A549 (cell line): ENCODE results near the gene TFDP2. TPM values are rescaled to one million over a fixed set of nuclear protein-coding genes. Genes with fewer than 3 reads are reported as not detected.
A peak's percentile ranks its signal among the peaks of the same experiment; 100 is the strongest.

ENCODE experiments used
- ATAC-seq, 2 experiments: fragments of 200-7000 bp in 1 of 2; fragments of >200 bp in 1 of 2; cut with Nextera tagmentation in 1 of 2; cut with Tn5 transposase in 1 of 2; 3 replicates each; pipeline versions ENCODE4 v1.8.0 to v1.9.1; 2018 to 2020; ENCODE audit warnings: mild to moderate bottlenecking in 1 of 2, moderate library complexity in 1 of 2
- CTCF ChIA-PET: fragments of 300-600 bp; sonication (Branson Sonifier 250); formaldehyde crosslinking; extraction: SDS; loops from one replicate; lab custom pipeline; 2021; ENCODE audit warnings: antibody characterized with exemption, inconsistent platforms; lab: Yijun Ruan, JAX
- POLR2A ChIA-PET: fragments of 350-600 bp; formaldehyde crosslinking; extraction: SDS; loops from one replicate; lab custom pipeline; 2021; ENCODE audit warnings: antibody characterized with exemption, inconsistent platforms; lab: Yijun Ruan, JAX
- DNase-seq, 2 experiments: peaks; one replicate each; pipeline versions ENCODE4 v3.0.0 to v3.0.0-alpha.2; 2011 to 2016; ENCODE audit warnings: low read depth in 1 of 2, low spot score in 1 of 2
- FAIRE-seq: peaks from 2 replicates; lab custom pipeline; 2011; peaks lifted over from hg19 to GRCh38; lab: Jason Lieb, UNC
- H3K27ac ChIP-seq, 2 experiments: fragments of >200 bp; sonication (Bioruptor Twin); formaldehyde crosslinking; 3 replicates each; pipeline ENCODE4 v1.5.1; 2016 to 2017
- H3K4me1 ChIP-seq: fragments of >200 bp; sonication (Bioruptor Twin); formaldehyde crosslinking; 3 replicates; pipeline ENCODE4 v1.6.1; 2016
- H3K4me2 ChIP-seq: fragments of >200 bp; sonication (Bioruptor Twin); formaldehyde crosslinking; 3 replicates; pipeline ENCODE4 v1.6.1; 2016
- H3K4me3 ChIP-seq: fragments of >200 bp; sonication (Bioruptor Twin); formaldehyde crosslinking; 3 replicates; pipeline ENCODE4 v1.5.1; 2016
- H3K9me3 ChIP-seq: fragments of >200 bp; sonication (Bioruptor Twin); formaldehyde crosslinking; 3 replicates; pipeline ENCODE4 v1.6.1; 2016
- CBX8 ChIP-seq: fragments of 200-600 bp; sonication (generic); IDR thresholded peaks from 2 replicates; pipeline ENCODE4 v1.6.1; 2016
- E2F6 ChIP-seq: IDR thresholded peaks from 2 replicates; pipeline ENCODE4 v1.6.1; 2012; ENCODE audit warnings: low read depth, borderline replicate concordance
- EHF ChIP-seq: fragments of 250-450 bp; sonication (Bioruptor Pico); IDR thresholded peaks from 2 replicates; pipeline ENCODE4 v1.5.0; 2020; ENCODE audit warnings: mild to moderate bottlenecking
- FOSB ChIP-seq: fragments of 250-450 bp; sonication (Bioruptor Pico); IDR thresholded peaks from 2 replicates; pipeline ENCODE4 v1.5.0; 2020; ENCODE audit warnings: mild to moderate bottlenecking, moderate library complexity
- FOSL2 ChIP-seq, 2 experiments: fragments of 450-650 bp in 1 of 2; fragments of >200 bp in 1 of 2; sonication (Bioruptor Twin) in 1 of 2; formaldehyde crosslinking; IDR thresholded peaks; 2 replicates each; pipeline versions ENCODE4 v1.5.0 to v1.6.1; 2016 to 2020; ENCODE audit warnings: mild to moderate bottlenecking in 1 of 2, moderate library complexity in 1 of 2
- FOXS1 ChIP-seq: fragments of 250-450 bp; sonication (Bioruptor Pico); IDR thresholded peaks from 2 replicates; pipeline ENCODE4 v1.5.0; 2020; ENCODE audit warnings: mild to moderate bottlenecking, moderate library complexity
- HDAC2 ChIP-seq: fragments of 200-600 bp; sonication (generic); IDR thresholded peaks from 2 replicates; pipeline ENCODE4 v1.6.1; 2016
- HOXB13 ChIP-seq: fragments of 250-450 bp; sonication (Bioruptor Pico); IDR thresholded peaks from 2 replicates; pipeline ENCODE4 v1.5.0; 2020; ENCODE audit warnings: low read depth, mild to moderate bottlenecking, moderate library complexity
- KDM5A ChIP-seq: fragments of 200-600 bp; sonication (generic); IDR thresholded peaks from 2 replicates; pipeline ENCODE4 v1.6.1; 2016; ENCODE audit warnings: antibody characterized with exemption, mild to moderate bottlenecking
- PBX3 ChIP-seq: IDR thresholded peaks from 2 replicates; pipeline ENCODE4 v1.6.1; 2012
- PHF8 ChIP-seq: fragments of 200-600 bp; sonication (generic); IDR thresholded peaks from 2 replicates; pipeline ENCODE4 v1.6.1; 2016; ENCODE audit warnings: low read depth, mild to moderate bottlenecking, antibody characterized with exemption, moderate library complexity, borderline replicate concordance
- POLR2A ChIP-seq: IDR thresholded peaks from 2 replicates; pipeline ENCODE4 v1.6.1; 2012; ENCODE audit warnings: mild to moderate bottlenecking, low read length
- RAD21 ChIP-seq, 2 experiments: fragments of >200 bp in 1 of 2; sonication (Bioruptor Twin) in 1 of 2; formaldehyde crosslinking in 1 of 2; IDR thresholded peaks in 1 of 2; conservative IDR thresholded peaks in 1 of 2; 2 replicates in 1 of 2; 3 replicates in 1 of 2; pipeline ENCODE4 v1.6.1; 2012 to 2018; ENCODE audit warnings: inconsistent platforms in 1 of 2
- RARB ChIP-seq: fragments of 250-450 bp; sonication (Bioruptor Pico); IDR thresholded peaks from 2 replicates; pipeline ENCODE4 v1.8.0; 2021; ENCODE audit warnings: mild to moderate bottlenecking, moderate library complexity
- RCOR1 ChIP-seq: fragments of 150-350 bp; IDR thresholded peaks from 2 replicates; pipeline ENCODE4 v1.6.1; 2014; ENCODE audit warnings: antibody characterized with exemption, low read length, low read depth
- RFX5 ChIP-seq: fragments of 450-650 bp; IDR thresholded peaks from 2 replicates; pipeline ENCODE4 v1.7.1; 2014; ENCODE audit warnings: antibody characterized with exemption, mild to moderate bottlenecking, moderate library complexity
- SMC3 ChIP-seq: fragments of >200 bp; sonication (Bioruptor Twin); formaldehyde crosslinking; IDR thresholded peaks from 3 replicates; pipeline ENCODE4 v1.6.1; 2018; ENCODE audit warnings: inconsistent platforms
- SREBF2 ChIP-seq: fragments of 450-650 bp; IDR thresholded peaks from 2 replicates; pipeline ENCODE4 v1.6.1; 2014; ENCODE audit warnings: mild to moderate bottlenecking, moderate library complexity
- TP53 ChIP-seq: fragments of 250-450 bp; sonication (Bioruptor Pico); IDR thresholded peaks from 2 replicates; pipeline ENCODE4 v1.5.0; 2021; ENCODE audit warnings: mild to moderate bottlenecking, moderate library complexity
- ZC3H11A ChIP-seq: fragments of 450-650 bp; IDR thresholded peaks from 2 replicates; pipeline ENCODE4 v1.6.1; 2014; ENCODE audit warnings: antibody characterized with exemption, mild to moderate bottlenecking
- ZNF302 ChIP-seq: fragments of 250-450 bp; sonication (Bioruptor Pico); IDR thresholded peaks from 2 replicates; pipeline ENCODE4 v1.9.0; 2021; ENCODE audit warnings: inconsistent platforms, mild to moderate bottlenecking, moderate library complexity
- WGBS: methylation state at CpG from one replicate; pipeline ENCODE4 v1.1.6; 2017; ENCODE audit errors: missing lambda C conversion rate; 5-methylcytosine and 5-hydroxymethylcytosine counted together
- polyA plus RNA-seq, 4 experiments: library from polyadenylated mRNA; depleted of rRNA in 3 of 4; stranded (reverse); fragments of >200 nt; fragmentation: RNase III in 1 of 4; extraction: RNeasy Plus Mini Kit Qiagen cat#74134 plus additional on column Dnase treatment in 1 of 4; gene quantifications; 2 replicates in 3 of 4; 3 replicates in 1 of 4; pipeline ENCODE4 v1.2.3, GENCODE V29; 2011 to 2017
- TF ChIP-seq, protein P1 (sequence below): fragments of 450-650 bp; IDR thresholded peaks from 2 replicates; pipeline ENCODE4 v1.6.1; 2014; ENCODE audit warnings: antibody characterized with exemption
- TF ChIP-seq, protein P2 (sequence below): fragments of >200 bp; sonication (Bioruptor Twin); formaldehyde crosslinking; IDR thresholded peaks from 3 replicates; pipeline ENCODE4 v1.5.1; 2016

The TFDP2 gene
- polyA plus RNA-seq, 2 of the 4 experiments (the other 2 are of a cell fraction) = 9.6 to 61.5 TPM

- TF ChIP-seq POLR2A = no peak
These were observed 122.0 kb downstream of the TFDP2 start (continued) for GRCh38 chr3:142027300-142027699.

GRCh38 chr3:142026333-142026732 lies 123.0 kb downstream of the TFDP2 start:
- no peaks in the 10 kb centered on the region for H3K9me3 ChIP-seq
- H3K27ac ChIP-seq = no peak overlapping the region
- ChIA-PET POLR2A (no interaction called here), CTCF (interaction anchor here (0.5 to 1.4 kb wide), 2 partner anchors 14 to 91 kb away, joined by 3 to 4 read pairs; no protein-coding TSS in a partner anchor)
- FAIRE-seq = no peak
- TF ChIP-seq HOXB13 (no peak), RCOR1 (no peak), E2F6 (no peak), SREBF2 (no peak), TP53 (CRISPR knock-in tag) (no peak)
- TF ChIP-seq, protein P1, sequence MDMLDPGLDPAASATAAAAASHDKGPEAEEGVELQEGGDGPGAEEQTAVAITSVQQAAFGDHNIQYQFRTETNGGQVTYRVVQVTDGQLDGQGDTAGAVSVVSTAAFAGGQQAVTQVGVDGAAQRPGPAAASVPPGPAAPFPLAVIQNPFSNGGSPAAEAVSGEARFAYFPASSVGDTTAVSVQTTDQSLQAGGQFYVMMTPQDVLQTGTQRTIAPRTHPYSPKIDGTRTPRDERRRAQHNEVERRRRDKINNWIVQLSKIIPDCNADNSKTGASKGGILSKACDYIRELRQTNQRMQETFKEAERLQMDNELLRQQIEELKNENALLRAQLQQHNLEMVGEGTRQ = no peak
- peaks cover 7% of the 10 kb centered on the region; the same call in 1 of the 3 replicates for H3K4me1 ChIP-seq
- no peak for DNase-seq
- no peak overlapping the region for H3K4me3 ChIP-seq
- no peak for ATAC-seq
- WGBS = 67% methylated on average over 2 of the region's 2 CpGs
- H3K4me2 ChIP-seq = no peak overlapping the region

DNA sequence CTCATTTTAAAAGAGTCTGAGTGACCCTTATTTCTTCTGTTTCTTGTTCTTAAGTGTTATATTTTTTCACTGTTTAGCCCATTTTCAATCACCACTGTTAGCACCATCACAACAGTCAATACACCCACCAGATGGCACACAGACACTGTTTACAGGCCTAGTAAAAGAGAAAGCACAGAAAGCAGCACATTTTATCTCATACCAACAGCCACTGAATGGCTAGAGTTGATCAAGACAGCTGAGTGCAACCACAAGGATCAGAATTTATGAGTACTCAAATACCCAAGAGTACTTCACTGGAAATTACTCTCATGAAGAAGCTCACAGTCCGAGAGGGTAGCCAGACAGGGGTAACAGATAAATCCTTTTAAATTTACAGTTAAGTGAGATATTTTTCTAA lies 127.0 kb downstream of the TFDP2 start:
- FAIRE-seq (no peak), ATAC-seq (peak; percentile 41 to 50; a peak in 1 of 6 replicates)
- CTCF ChIA-PET = no interaction called here

DNA sequence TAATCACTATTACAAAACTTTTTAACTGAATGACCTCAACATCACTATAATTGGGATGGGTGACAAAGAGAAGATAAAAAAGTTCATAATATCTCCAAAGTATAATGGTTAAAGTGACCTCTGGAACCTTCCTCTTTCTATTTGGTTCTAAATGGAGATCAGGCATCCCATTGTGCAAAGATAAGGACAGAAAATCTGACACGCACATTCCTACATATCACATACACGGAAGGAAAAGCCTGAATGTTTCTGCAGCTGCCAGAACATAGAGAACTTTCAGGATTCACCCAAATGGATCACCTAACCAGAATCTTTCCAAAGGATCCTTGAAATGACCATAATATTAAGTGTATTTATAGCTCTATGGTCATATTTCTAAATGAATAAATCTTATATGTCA lies 128.2 kb downstream of the TFDP2 start:
- no peaks in the 10 kb centered on the region for H3K4me1 ChIP-seq
- no peak for ATAC-seq

More for the DNA sequence above, 127.0 kb downstream of the TFDP2 start:
- no peak overlapping the region for H3K27ac ChIP-seq
- peaks cover under 1% of the 10 kb centered on the region; the same call in 1 of the 3 replicates for H3K4me1 ChIP-seq
- 100% methylated on average over 1 of the region's 1 CpG for WGBS
- TF ChIP-seq RAD21 (conservative IDR thresholded peaks at IDR 0.05 in 1 of 2, IDR thresholded peaks at IDR 0.05 in 1 of 2) = peak in 1 of 2 experiments; percentile 18; a peak in 1 of 5 replicates
- TF ChIP-seq PHF8 = no peak
- TF ChIP-seq, protein P2, sequence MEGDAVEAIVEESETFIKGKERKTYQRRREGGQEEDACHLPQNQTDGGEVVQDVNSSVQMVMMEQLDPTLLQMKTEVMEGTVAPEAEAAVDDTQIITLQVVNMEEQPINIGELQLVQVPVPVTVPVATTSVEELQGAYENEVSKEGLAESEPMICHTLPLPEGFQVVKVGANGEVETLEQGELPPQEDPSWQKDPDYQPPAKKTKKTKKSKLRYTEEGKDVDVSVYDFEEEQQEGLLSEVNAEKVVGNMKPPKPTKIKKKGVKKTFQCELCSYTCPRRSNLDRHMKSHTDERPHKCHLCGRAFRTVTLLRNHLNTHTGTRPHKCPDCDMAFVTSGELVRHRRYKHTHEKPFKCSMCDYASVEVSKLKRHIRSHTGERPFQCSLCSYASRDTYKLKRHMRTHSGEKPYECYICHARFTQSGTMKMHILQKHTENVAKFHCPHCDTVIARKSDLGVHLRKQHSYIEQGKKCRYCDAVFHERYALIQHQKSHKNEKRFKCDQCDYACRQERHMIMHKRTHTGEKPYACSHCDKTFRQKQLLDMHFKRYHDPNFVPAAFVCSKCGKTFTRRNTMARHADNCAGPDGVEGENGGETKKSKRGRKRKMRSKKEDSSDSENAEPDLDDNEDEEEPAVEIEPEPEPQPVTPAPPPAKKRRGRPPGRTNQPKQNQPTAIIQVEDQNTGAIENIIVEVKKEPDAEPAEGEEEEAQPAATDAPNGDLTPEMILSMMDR = 0 out of 3 replicates have a peak, but pooled peaks have one; percentile 15
- no peak for TF ChIP-seq HDAC2
- no peak for TF ChIP-seq PBX3
- H3K4me3 ChIP-seq = no peak overlapping the region
- POLR2A ChIA-PET = no interaction called here
- peak in 1 of 2 experiments; percentile 8 for DNase-seq
- H3K9me3 ChIP-seq = no peaks in the 10 kb centered on the region
- H3K4me2 ChIP-seq = no peak overlapping the region

More for the DNA sequence above, 128.2 kb downstream of the TFDP2 start:
- no peak overlapping the region for H3K27ac ChIP-seq
- CTCF ChIA-PET = no interaction called here
- POLR2A ChIA-PET = no interaction called here
- H3K4me3 ChIP-seq = no peak overlapping the region
- TF ChIP-seq RARB (no peak), CBX8 (no peak), SMC3 (no peak), ZC3H11A (no peak), FOSL2 (IDR thresholded peaks at IDR 0.05) (no peak), FOSL2 (CRISPR knock-in tag; IDR thresholded peaks at IDR 0.05) (no peak), EHF (CRISPR knock-in tag) (no peak), FOXS1 (no peak), PBX3 (no peak), FOSB (no peak), RFX5 (no peak), KDM5A (no peak), RCOR1 (no peak), ZNF302 (CRISPR knock-in tag) (no peak)
- TF ChIP-seq, protein P1 = no peak
- H3K9me3 ChIP-seq = no peaks in the 10 kb centered on the region
- WGBS = 92% methylated on average over 2 of the region's 2 CpGs
- FAIRE-seq (no peak), DNase-seq (no peak)
- H3K4me2 ChIP-seq = no peak overlapping the region
